HEK293 (cell line): ENCODE measurements around the gene CINP.

Experiments
- CTCF ChIA-PET: fragments of 350-600 bp; formaldehyde crosslinking; extraction: SDS; loops from one replicate; lab custom pipeline; 2021; ENCODE audit warnings: antibody characterized with exemption; lab: Yijun Ruan, JAX
- POLR2A ChIA-PET: fragments of 300-600 bp; formaldehyde crosslinking; extraction: SDS; loops from one replicate; lab custom pipeline; 2020; ENCODE audit warnings: antibody characterized with exemption, inconsistent platforms; lab: Yijun Ruan, JAX
- H3K27ac ChIP-seq: fragments of 200-500 bp; sonication (Bioruptor generic); 2 replicates; pipeline ENCODE4 v1.5.1; 2014; ENCODE audit warnings: low read depth, low read length, control low read depth, inconsistent platforms; ENCODE audit errors: extremely low read depth
- H3K36me3 ChIP-seq, 2 experiments: fragments of 200-500 bp in 1 of 2; sonication (Bioruptor generic) in 1 of 2; 1 replicate in 1 of 2; 2 replicates in 1 of 2; pipeline ENCODE4 v1.5.1; 2014 to 2017; ENCODE audit warnings: inconsistent platforms in 2 of 2, low read length in 2 of 2; ENCODE audit not compliant: control insufficient read depth in 2 of 2, insufficient read depth in 1 of 2
- H3K4me1 ChIP-seq: fragments of 200-500 bp; sonication (Bioruptor generic); 2 replicates; pipeline ENCODE4 v1.5.1; 2014; ENCODE audit warnings: mild to moderate bottlenecking, low read length, inconsistent platforms; ENCODE audit not compliant: control insufficient read depth, insufficient read depth
- H3K4me3 ChIP-seq: 2 replicates; pipeline ENCODE4 v1.5.1; 2011; ENCODE audit warnings: low read depth, mild to moderate bottlenecking, control low read depth, low read length, moderate library complexity
- H3K9me3 ChIP-seq: fragments of 200-500 bp; sonication (Bioruptor generic); 2 replicates; pipeline ENCODE4 v1.5.1; 2014; ENCODE audit warnings: low read depth, low read length, inconsistent platforms; ENCODE audit not compliant: control insufficient read depth, insufficient read depth
- GFI1B ChIP-seq: fragments of 450-650 bp; formaldehyde crosslinking; IDR thresholded peaks from 2 replicates; pipeline ENCODE4 v1.5.1; 2016; ENCODE audit warnings: missing biosample characterization, missing genetic modification characterization
- GLI2 ChIP-seq: fragments of 450-650 bp; formaldehyde crosslinking; IDR thresholded peaks from 2 replicates; pipeline ENCODE4; 2017; ENCODE audit warnings: missing biosample characterization, missing genetic modification characterization, low read depth, borderline replicate concordance
- GLI4 ChIP-seq: fragments of 450-650 bp; formaldehyde crosslinking; IDR thresholded peaks from 2 replicates; pipeline ENCODE4 v1.5.1; 2016; ENCODE audit warnings: missing biosample characterization, missing genetic modification characterization
- HOXA7 ChIP-seq: sonication (generic); formaldehyde crosslinking; IDR thresholded peaks from 2 replicates; pipeline ENCODE4 v1.8.1; 2022; ENCODE audit warnings: missing genetic modification reagents, borderline replicate concordance
- OVOL3 ChIP-seq: fragments of 450-650 bp; formaldehyde crosslinking; IDR thresholded peaks from 2 replicates; pipeline ENCODE4 v1.5.1; 2016; ENCODE audit warnings: missing biosample characterization, missing genetic modification characterization
- ZBTB20 ChIP-seq: fragments of 450-650 bp; formaldehyde crosslinking; IDR thresholded peaks from 2 replicates; pipeline ENCODE4 v1.5.1; 2016; ENCODE audit warnings: missing biosample characterization, missing genetic modification characterization
- ZNF223 ChIP-seq: fragments of 450-650 bp; formaldehyde crosslinking; IDR thresholded peaks from 2 replicates; pipeline ENCODE4 v1.5.1; 2016; ENCODE audit warnings: missing biosample characterization, missing genetic modification characterization
- ZNF24 ChIP-seq: fragments of 450-650 bp; formaldehyde crosslinking; IDR thresholded peaks from 2 replicates; pipeline ENCODE4 v1.5.1; 2016; ENCODE audit warnings: missing biosample characterization, missing genetic modification characterization
- ZNF394 ChIP-seq: fragments of 450-650 bp; formaldehyde crosslinking; IDR thresholded peaks from 2 replicates; pipeline ENCODE4 v1.5.1; 2016; ENCODE audit warnings: missing biosample characterization, missing genetic modification characterization, mild to moderate bottlenecking, moderate library complexity, borderline replicate concordance
- ZNF416 ChIP-seq: fragments of 450-650 bp; formaldehyde crosslinking; IDR thresholded peaks from 2 replicates; pipeline ENCODE4 v1.5.1; 2016; ENCODE audit warnings: missing biosample characterization, missing genetic modification characterization
- ZNF426 ChIP-seq: fragments of 450-650 bp; formaldehyde crosslinking; IDR thresholded peaks from 2 replicates; pipeline ENCODE4 v1.5.1; 2017; ENCODE audit warnings: missing biosample characterization, missing genetic modification characterization, mild to moderate bottlenecking, inconsistent platforms, moderate library complexity
- ZNF560 ChIP-seq: fragments of 450-650 bp; formaldehyde crosslinking; IDR thresholded peaks from 2 replicates; pipeline ENCODE4 v1.5.1; 2017; ENCODE audit warnings: missing biosample characterization, missing genetic modification characterization, borderline replicate concordance
- ZNF623 ChIP-seq: fragments of 450-650 bp; formaldehyde crosslinking; IDR thresholded peaks from 2 replicates; pipeline ENCODE4 v1.5.1; 2016; ENCODE audit warnings: missing biosample characterization, missing genetic modification characterization
- ZNF658 ChIP-seq: fragments of 450-650 bp; formaldehyde crosslinking; IDR thresholded peaks from 2 replicates; pipeline ENCODE4; 2016; ENCODE audit warnings: missing biosample characterization, missing genetic modification characterization
- ZNF660 ChIP-seq: fragments of 450-650 bp; IDR thresholded peaks from 2 replicates; pipeline ENCODE4 v1.5.1; 2018; ENCODE audit warnings: missing biosample characterization, mild to moderate bottlenecking, missing genetic modification characterization
- ZSCAN23 ChIP-seq: fragments of 450-650 bp; formaldehyde crosslinking; IDR thresholded peaks from 2 replicates; pipeline ENCODE4 v1.5.1; 2016; ENCODE audit warnings: missing biosample characterization, missing genetic modification characterization
- TF ChIP-seq, protein P1 (sequence below): fragments of 450-650 bp; formaldehyde crosslinking; IDR thresholded peaks from 2 replicates; pipeline ENCODE4 v1.5.0; 2017; ENCODE audit warnings: missing biosample characterization, missing genetic modification characterization, borderline replicate concordance
- TF ChIP-seq, protein P2 (sequence below): fragments of 450-650 bp; formaldehyde crosslinking; IDR thresholded peaks from 2 replicates; pipeline ENCODE4 v1.5.1; 2016; ENCODE audit warnings: missing biosample characterization, missing genetic modification characterization
- TF ChIP-seq, protein P3 (sequence below): fragments of 450-650 bp; formaldehyde crosslinking; IDR thresholded peaks from 2 replicates; pipeline ENCODE4 v1.5.1; 2016; ENCODE audit warnings: missing biosample characterization, missing genetic modification characterization
- TF ChIP-seq, protein P4 (sequence below): fragments of 450-650 bp; formaldehyde crosslinking; IDR thresholded peaks from 2 replicates; pipeline ENCODE4 v1.5.1; 2017; ENCODE audit warnings: missing biosample characterization, missing genetic modification characterization

The CINP gene

DNA sequence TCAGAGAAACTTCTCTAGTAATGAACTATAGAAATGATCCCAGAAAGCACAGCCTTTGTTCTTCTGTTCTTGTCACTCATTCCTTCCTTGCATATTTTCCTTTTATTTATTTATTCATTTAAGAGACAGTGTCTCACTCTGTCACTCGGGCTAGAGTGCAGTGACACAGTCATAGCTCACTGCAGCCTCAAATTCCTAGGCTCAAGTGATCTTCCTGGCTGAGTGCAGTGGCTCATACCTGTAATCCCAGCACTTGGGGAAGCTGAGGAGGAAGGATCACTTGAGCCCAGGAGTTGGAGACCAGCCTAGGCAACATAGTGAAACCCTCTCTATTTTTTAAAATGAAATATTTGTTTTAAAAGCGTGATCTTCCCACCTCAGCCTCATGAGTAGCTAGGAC is 11.6 kb upstream of the CINP start:
- ChIA-PET POLR2A (no interaction called here), CTCF (interaction anchor here (0.7 kb wide), 2 partner anchors 298 to 304 kb away, joined by 4 to 5 read pairs; no protein-coding TSS in a partner anchor)
- Histone ChIP-seq H3K27ac (no peak overlapping the region), H3K36me3 (peaks cover 0 to 21% of the 10 kb centered on the region in 2 experiments; a peak in 2 of 3 replicates), H3K4me1 (no peaks in the 10 kb centered on the region), H3K9me3 (no peaks in the 10 kb centered on the region), H3K4me3 (no peak overlapping the region)
- no peak for TF ChIP-seq ZNF394 (tag by site-specific recombination)
- no peak for TF ChIP-seq ZNF623 (tag by site-specific recombination)
- TF ChIP-seq GFI1B (tag by site-specific recombination), result no peak
- TF ChIP-seq ZSCAN23 (tag by site-specific recombination), result no peak
- TF ChIP-seq ZNF24 (tag by site-specific recombination), result no peak
- no peak for TF ChIP-seq OVOL3 (tag by site-specific recombination)
- no peak for TF ChIP-seq ZNF660
- TF ChIP-seq ZNF426 (tag by site-specific recombination), result no peak
- no peak for TF ChIP-seq ZNF223
- no peak for TF ChIP-seq ZNF416 (tag by site-specific recombination)
- no peak for TF ChIP-seq GLI4 (tag by site-specific recombination)
- TF ChIP-seq, protein P1, sequence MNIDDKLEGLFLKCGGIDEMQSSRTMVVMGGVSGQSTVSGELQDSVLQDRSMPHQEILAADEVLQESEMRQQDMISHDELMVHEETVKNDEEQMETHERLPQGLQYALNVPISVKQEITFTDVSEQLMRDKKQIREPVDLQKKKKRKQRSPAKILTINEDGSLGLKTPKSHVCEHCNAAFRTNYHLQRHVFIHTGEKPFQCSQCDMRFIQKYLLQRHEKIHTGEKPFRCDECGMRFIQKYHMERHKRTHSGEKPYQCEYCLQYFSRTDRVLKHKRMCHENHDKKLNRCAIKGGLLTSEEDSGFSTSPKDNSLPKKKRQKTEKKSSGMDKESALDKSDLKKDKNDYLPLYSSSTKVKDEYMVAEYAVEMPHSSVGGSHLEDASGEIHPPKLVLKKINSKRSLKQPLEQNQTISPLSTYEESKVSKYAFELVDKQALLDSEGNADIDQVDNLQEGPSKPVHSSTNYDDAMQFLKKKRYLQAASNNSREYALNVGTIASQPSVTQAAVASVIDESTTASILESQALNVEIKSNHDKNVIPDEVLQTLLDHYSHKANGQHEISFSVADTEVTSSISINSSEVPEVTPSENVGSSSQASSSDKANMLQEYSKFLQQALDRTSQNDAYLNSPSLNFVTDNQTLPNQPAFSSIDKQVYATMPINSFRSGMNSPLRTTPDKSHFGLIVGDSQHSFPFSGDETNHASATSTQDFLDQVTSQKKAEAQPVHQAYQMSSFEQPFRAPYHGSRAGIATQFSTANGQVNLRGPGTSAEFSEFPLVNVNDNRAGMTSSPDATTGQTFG (tag by site-specific recombination), result no peak
- no peak for TF ChIP-seq ZNF560 (tag by site-specific recombination)
- TF ChIP-seq, protein P2, sequence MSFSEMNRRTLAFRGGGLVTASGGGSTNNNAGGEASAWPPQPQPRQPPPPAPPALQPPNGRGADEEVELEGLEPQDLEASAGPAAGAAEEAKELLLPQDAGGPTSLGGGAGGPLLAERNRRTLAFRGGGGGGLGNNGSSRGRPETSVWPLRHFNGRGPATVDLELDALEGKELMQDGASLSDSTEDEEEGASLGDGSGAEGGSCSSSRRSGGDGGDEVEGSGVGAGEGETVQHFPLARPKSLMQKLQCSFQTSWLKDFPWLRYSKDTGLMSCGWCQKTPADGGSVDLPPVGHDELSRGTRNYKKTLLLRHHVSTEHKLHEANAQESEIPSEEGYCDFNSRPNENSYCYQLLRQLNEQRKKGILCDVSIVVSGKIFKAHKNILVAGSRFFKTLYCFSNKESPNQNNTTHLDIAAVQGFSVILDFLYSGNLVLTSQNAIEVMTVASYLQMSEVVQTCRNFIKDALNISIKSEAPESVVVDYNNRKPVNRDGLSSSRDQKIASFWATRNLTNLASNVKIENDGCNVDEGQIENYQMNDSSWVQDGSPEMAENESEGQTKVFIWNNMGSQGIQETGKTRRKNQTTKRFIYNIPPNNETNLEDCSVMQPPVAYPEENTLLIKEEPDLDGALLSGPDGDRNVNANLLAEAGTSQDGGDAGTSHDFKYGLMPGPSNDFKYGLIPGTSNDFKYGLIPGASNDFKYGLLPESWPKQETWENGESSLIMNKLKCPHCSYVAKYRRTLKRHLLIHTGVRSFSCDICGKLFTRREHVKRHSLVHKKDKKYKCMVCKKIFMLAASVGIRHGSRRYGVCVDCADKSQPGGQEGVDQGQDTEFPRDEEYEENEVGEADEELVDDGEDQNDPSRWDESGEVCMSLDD (tag by site-specific recombination), result no peak
- TF ChIP-seq ZNF658 (tag by site-specific recombination), result no peak
- TF ChIP-seq, protein P3, sequence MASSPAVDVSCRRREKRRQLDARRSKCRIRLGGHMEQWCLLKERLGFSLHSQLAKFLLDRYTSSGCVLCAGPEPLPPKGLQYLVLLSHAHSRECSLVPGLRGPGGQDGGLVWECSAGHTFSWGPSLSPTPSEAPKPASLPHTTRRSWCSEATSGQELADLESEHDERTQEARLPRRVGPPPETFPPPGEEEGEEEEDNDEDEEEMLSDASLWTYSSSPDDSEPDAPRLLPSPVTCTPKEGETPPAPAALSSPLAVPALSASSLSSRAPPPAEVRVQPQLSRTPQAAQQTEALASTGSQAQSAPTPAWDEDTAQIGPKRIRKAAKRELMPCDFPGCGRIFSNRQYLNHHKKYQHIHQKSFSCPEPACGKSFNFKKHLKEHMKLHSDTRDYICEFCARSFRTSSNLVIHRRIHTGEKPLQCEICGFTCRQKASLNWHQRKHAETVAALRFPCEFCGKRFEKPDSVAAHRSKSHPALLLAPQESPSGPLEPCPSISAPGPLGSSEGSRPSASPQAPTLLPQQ (tag by site-specific recombination), result no peak
- no peak for TF ChIP-seq HOXA7 (CRISPR knock-in tag)
- no peak for TF ChIP-seq ZBTB20 (tag by site-specific recombination)
- TF ChIP-seq, protein P4, sequence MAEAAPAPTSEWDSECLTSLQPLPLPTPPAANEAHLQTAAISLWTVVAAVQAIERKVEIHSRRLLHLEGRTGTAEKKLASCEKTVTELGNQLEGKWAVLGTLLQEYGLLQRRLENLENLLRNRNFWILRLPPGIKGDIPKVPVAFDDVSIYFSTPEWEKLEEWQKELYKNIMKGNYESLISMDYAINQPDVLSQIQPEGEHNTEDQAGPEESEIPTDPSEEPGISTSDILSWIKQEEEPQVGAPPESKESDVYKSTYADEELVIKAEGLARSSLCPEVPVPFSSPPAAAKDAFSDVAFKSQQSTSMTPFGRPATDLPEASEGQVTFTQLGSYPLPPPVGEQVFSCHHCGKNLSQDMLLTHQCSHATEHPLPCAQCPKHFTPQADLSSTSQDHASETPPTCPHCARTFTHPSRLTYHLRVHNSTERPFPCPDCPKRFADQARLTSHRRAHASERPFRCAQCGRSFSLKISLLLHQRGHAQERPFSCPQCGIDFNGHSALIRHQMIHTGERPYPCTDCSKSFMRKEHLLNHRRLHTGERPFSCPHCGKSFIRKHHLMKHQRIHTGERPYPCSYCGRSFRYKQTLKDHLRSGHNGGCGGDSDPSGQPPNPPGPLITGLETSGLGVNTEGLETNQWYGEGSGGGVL, result no peak
- TF ChIP-seq GLI2 (tag by site-specific recombination), result no peak
